Neural cell (in vitro differentiated cells): ENCODE measurements around the gene GFER.

Experiments
- EZH2 ChIP-seq: fragments of 200-600, 300-800 bp; shearing (Covaris generic), sonication (generic); IDR thresholded peaks from 2 replicates; pipeline ENCODE4 v1.6.1; 2014; ENCODE audit warnings: antibody characterized with exemption, low read length, borderline replicate concordance, mild to moderate bottlenecking; ENCODE audit not compliant: insufficient read depth, poor library complexity, severe bottlenecking
- MXI1 ChIP-seq: fragments of 450-650 bp; conservative IDR thresholded peaks from 2 replicates; pipeline ENCODE4 v1.6.1; 2014; ENCODE audit warnings: antibody characterized with exemption, mild to moderate bottlenecking; ENCODE audit not compliant: poor library complexity, severe bottlenecking
- POLR2AphosphoS5 ChIP-seq: IDR thresholded peaks from 2 replicates; pipeline ENCODE4 v1.6.1; 2012
- RAD21 ChIP-seq: fragments of 450-650 bp; conservative IDR thresholded peaks from 2 replicates; pipeline ENCODE4 v1.6.1; 2014; ENCODE audit warnings: antibody characterized with exemption, mild to moderate bottlenecking, moderate library complexity
- TF ChIP-seq, protein P1 (sequence below): fragments of 450-650 bp; IDR thresholded peaks from 2 replicates; pipeline ENCODE4 v1.5.1; 2014; ENCODE audit warnings: antibody characterized with exemption, mild to moderate bottlenecking, moderate library complexity; ENCODE audit not compliant: poor library complexity, severe bottlenecking

GRCh38 chr16:2005646-2006045, 21.7 kb downstream of the GFER start:
- TF ChIP-seq POLR2AphosphoS5: no peak
- TF ChIP-seq, protein P1, sequence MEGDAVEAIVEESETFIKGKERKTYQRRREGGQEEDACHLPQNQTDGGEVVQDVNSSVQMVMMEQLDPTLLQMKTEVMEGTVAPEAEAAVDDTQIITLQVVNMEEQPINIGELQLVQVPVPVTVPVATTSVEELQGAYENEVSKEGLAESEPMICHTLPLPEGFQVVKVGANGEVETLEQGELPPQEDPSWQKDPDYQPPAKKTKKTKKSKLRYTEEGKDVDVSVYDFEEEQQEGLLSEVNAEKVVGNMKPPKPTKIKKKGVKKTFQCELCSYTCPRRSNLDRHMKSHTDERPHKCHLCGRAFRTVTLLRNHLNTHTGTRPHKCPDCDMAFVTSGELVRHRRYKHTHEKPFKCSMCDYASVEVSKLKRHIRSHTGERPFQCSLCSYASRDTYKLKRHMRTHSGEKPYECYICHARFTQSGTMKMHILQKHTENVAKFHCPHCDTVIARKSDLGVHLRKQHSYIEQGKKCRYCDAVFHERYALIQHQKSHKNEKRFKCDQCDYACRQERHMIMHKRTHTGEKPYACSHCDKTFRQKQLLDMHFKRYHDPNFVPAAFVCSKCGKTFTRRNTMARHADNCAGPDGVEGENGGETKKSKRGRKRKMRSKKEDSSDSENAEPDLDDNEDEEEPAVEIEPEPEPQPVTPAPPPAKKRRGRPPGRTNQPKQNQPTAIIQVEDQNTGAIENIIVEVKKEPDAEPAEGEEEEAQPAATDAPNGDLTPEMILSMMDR: no peak
- TF ChIP-seq MXI1: no peak
- no peak for TF ChIP-seq RAD21
- TF ChIP-seq EZH2: no peak
